Pancreas (tissue), 10 donors: ENCODE data around the gene ZFP2. TPM values are rescaled to one million over a fixed set of nuclear protein-coding genes. Genes with fewer than 3 reads are reported as not detected.
"Not testable (repeated sequence)": the region's sequence is repeated elsewhere in the genome, so short reads cannot be mapped to it uniquely, and the experiment has no call there.

Experiments
- ATAC-seq, 4 donors: fragments of 200-7000 bp; cut with Tn5 transposase; one replicate each; pipeline versions ENCODE4 v1.8.0 to v1.9.1; 2020; ENCODE audit warnings: mild to moderate bottlenecking in 4 of 4, moderate library complexity in 4 of 4
- DNase-seq, 6 donors: peaks; one replicate each; pipeline ENCODE4 v3.0.0-alpha.2; 2020
- FAIRE-seq: peaks from 2 replicates; lab custom pipeline; 2012; peaks lifted over from hg19 to GRCh38; lab: Jason Lieb, UNC
- H3K27ac ChIP-seq, 4 donors: fragments of 200-600 bp; sonication (generic); 1 replicate in 3 of 4; 2 replicates in 1 of 4; pipeline versions ENCODE4 v1.5.0 to v1.8.0; 2020
- H3K27me3 ChIP-seq, 4 donors: fragments of 200-600 bp; one replicate each; pipeline ENCODE4 v1.8.0; 2021
- H3K36me3 ChIP-seq, 3 donors: fragments of 200-600 bp; sonication (generic) in 1 of 3; one replicate each; pipeline versions ENCODE4 v1.5.0 to v1.8.0; 2020 to 2021
- H3K4me1 ChIP-seq, 3 donors: fragments of 200-600 bp; one replicate each; pipeline ENCODE4 v1.8.0; 2021
- H3K4me3 ChIP-seq, 4 donors: fragments of 200-600 bp; sonication (generic) in 2 of 4; one replicate each; pipeline versions ENCODE4 v1.5.0 to v1.8.0; 2020 to 2021
- H3K9me3 ChIP-seq, 4 donors: fragments of 200-600 bp; one replicate each; pipeline ENCODE4 v1.8.0; 2021
- WGBS, 2 donors: extraction: QIAGEN DNeasy Blood & Tissue Kit; methylation state at CpG; one replicate each; pipeline ENCODE4 v1.1.7; 2013; 5-methylcytosine and 5-hydroxymethylcytosine counted together
- intact Hi-C, 3 donors: fragments of 100-400 bp; cut with DNase I; formaldehyde crosslinking; loops; one replicate each; pipeline versions ENCODE4 v1.11.1 to v1.14.2; 2022
- polyA plus RNA-seq, 2 donors: library from polyadenylated mRNA; stranded (reverse); fragments of 200-250 nt; gene quantifications; one replicate each; pipeline ENCODE4 v1.2.3, GENCODE V29; 2013
- total RNA-seq, 6 donors: library from RNA; stranded (reverse); fragmentation: NEBNext Ultra II Directional in 4 of 6; extraction: Animal tissue kit (Norgen Biotek cat#: 25700) in 4 of 6; gene quantifications; one replicate each; pipeline versions ENCODE4 v1.2.1 to v1.2.4, GENCODE V29; 2021 to 2023
- TF ChIP-seq, protein P1 (sequence below), 4 donors: fragments of 200-600 bp; sonication (generic) in 3 of 4; IDR thresholded peaks; one replicate each; pipeline versions ENCODE4 v1.5.0 to v1.8.0; 2021; ENCODE audit warnings: antibody characterized with exemption in 4 of 4
- donor health status: healthy with polysubstance abuse.
- donor health status: DM: no; HTN: no; CAD: no; lungs with moderate emphysema.
- donor health status: DM: no; HTN: no; CAD: no.
- donor health status: control.
- donor health status: control.
- donor health status: Bipolar disorder and iron deficiency.
- donor health status: DM: yes; HTN: yes; CAD: no.
- donor health status: DM: no; HTN: no; CAD: no.
- donor health status: DM: no; HTN: no; CAD: no.
- donor health status: DM: yes; HTN: yes; CAD: no.

Gene ZFP2
- total and polyA plus RNA-seq, 8 donors: 0.51 to 3.2 (median 1.2) TPM

DNA sequence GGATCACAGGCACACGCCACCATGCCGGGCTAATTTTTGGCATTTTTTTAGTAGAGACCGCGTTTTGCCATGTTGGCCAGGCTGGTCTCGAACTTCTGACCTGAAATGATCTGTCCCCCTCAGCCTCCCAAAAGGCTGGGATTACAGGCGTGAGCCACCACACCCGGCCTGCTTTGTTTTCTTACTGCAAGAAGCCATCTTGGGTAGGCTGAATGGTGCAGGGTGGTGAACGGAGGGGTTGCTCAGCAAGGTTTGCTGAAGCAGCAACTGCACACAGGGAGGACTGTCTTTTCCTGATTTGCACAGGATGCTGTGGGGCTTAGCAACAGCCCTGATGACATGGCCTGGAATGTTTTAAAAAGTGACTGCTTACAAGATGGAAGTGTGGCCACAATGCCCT is 25.3 kb upstream of the ZFP2 start:
- intact Hi-C loops: no loop called here
- H3K36me3 ChIP-seq: peaks cover under 1 to 58% (median 9%) of the 10 kb centered on the region in 3 donors
- DNase-seq: no peak

DNA sequence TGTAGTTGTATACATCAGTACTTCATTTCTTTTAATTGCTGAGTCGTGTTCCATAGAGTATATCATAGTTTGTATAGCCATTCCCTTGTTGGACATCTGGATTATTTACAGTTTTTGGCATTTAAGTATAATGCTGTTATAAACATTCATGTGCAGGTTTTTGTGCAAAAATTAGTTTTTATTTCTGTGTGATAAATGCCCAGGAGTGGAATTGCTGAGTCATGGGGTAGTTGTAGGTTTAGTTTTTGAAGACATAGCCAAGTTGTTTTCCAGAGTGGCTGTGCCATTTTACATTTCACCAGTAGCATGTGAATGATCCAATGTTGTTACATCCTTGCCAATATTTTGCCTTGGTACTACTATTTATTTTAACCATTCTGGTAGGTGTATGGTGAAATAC is 23.4 kb upstream of the ZFP2 start:
- 94 to 100% methylated on average over 1 of the region's 1 CpG for WGBS, 2 donors
- H3K36me3 ChIP-seq: peaks cover 7 to 68% (median 18%) of the 10 kb centered on the region in 3 donors
- DNase-seq (no peak), ATAC-seq (no peak), FAIRE-seq (no peak)
- intact Hi-C loops: no loop called here
- H3K4me1 ChIP-seq: no peaks in the 10 kb centered on the region
- peaks cover 0 to 3% (median 0%) of the 10 kb centered on the region in 4 donors for H3K9me3 ChIP-seq
- no peak overlapping the region for H3K27ac ChIP-seq
- H3K27me3 ChIP-seq: no peaks in the 10 kb centered on the region
- H3K4me3 ChIP-seq: no peak overlapping the region
- TF ChIP-seq, protein P1, sequence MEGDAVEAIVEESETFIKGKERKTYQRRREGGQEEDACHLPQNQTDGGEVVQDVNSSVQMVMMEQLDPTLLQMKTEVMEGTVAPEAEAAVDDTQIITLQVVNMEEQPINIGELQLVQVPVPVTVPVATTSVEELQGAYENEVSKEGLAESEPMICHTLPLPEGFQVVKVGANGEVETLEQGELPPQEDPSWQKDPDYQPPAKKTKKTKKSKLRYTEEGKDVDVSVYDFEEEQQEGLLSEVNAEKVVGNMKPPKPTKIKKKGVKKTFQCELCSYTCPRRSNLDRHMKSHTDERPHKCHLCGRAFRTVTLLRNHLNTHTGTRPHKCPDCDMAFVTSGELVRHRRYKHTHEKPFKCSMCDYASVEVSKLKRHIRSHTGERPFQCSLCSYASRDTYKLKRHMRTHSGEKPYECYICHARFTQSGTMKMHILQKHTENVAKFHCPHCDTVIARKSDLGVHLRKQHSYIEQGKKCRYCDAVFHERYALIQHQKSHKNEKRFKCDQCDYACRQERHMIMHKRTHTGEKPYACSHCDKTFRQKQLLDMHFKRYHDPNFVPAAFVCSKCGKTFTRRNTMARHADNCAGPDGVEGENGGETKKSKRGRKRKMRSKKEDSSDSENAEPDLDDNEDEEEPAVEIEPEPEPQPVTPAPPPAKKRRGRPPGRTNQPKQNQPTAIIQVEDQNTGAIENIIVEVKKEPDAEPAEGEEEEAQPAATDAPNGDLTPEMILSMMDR (IDR thresholded peaks at IDR 0.05): no peak

More for the DNA sequence above, 25.3 kb upstream of the ZFP2 start:
- TF ChIP-seq, protein P1 (IDR thresholded peaks at IDR 0.05): no peak
- Histone ChIP-seq H3K9me3 (peaks cover 0 to 3% (median 0%) of the 10 kb centered on the region in 4 donors), H3K27me3 (no peaks in the 10 kb centered on the region), H3K27ac (no peak overlapping the region), H3K4me3 (no peak overlapping the region), H3K4me1 (no peaks in the 10 kb centered on the region)
- ATAC-seq (no peak), FAIRE-seq (no peak)
- 93 to 96% methylated on average over 8 of the region's 8 CpGs for WGBS, 2 donors

DNA sequence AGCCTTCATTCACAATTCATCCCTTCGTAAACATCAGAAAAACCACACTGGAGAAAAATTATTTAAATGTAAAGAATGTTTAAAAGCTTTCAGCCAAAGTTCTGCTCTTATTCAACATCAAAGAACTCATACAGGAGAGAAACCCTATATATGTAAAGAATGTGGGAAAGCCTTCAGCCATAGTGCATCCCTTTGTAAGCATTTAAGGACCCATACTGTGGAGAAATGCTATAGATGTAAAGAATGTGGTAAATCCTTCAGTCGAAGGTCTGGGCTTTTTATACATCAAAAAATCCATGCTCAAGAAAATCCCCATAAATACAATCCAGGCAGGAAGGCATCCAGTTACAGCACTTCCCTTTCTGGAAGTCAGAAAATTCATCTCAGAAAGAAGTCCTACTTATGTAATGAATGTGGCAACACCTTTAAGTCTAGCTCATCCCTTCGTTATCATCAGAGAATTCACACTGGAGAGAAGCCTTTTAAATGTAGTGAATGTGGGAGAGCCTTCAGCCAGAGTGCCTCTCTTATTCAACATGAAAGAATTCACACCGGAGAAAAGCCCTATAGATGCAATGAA is 12.5 kb upstream of the ZFP2 start:
- H3K4me1 ChIP-seq, intact Hi-C loops, FAIRE-seq: not testable (repeated sequence)

DNA sequence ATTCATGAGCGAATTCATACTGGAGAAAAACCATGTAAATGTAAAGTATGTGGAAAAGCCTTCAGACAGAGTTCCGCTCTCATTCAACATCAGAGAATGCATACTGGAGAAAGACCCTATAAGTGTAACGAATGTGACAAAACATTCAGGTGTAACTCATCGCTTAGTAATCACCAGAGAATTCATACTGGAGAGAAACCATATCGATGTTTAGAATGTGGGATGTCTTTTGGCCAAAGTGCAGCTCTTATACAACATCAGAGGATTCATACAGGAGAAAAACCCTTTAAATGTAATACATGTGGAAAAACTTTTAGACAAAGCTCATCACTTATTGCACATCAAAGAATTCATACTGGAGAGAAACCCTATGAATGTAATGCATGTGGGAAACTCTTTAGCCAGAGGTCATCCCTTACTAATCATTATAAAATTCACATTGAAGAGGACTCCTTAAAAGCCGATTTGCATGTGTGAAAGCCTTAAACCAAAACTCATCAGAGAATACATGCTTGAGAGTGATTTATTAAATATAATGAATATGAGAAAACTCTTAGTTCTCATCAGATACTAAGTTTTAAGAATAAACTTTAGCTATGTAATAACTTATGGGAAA is 11.8 kb upstream of the ZFP2 start:
- WGBS, 2 donors: 99% methylated on average over 6 of the region's 6 CpGs
- intact Hi-C loops: no loop called here
- DNase-seq (no peak), ATAC-seq (no peak), FAIRE-seq (no peak)
- H3K9me3 ChIP-seq: peaks cover 0 to 19% (median 10%) of the 10 kb centered on the region in 4 donors
- H3K27ac ChIP-seq: no peak overlapping the region
- H3K4me3 ChIP-seq: no peak overlapping the region
- H3K4me1 ChIP-seq: no peaks in the 10 kb centered on the region
- no peaks in the 10 kb centered on the region for H3K27me3 ChIP-seq
- peaks cover 11 to 71% (median 11%) of the 10 kb centered on the region in 3 donors for H3K36me3 ChIP-seq
- TF ChIP-seq, protein P1 (IDR thresholded peaks at IDR 0.05): no peak

More for the DNA sequence above, 12.5 kb upstream of the ZFP2 start:
- WGBS, 2 donors: 99% methylated on average over 4 of the region's 4 CpGs
- DNase-seq, H3K27me3 ChIP-seq, ATAC-seq, H3K4me3 ChIP-seq, H3K27ac ChIP-seq: not testable (repeated sequence)
- Histone ChIP-seq H3K36me3 (peaks cover 11 to 71% (median 11%) of the 10 kb centered on the region in 3 donors), H3K9me3 (peaks cover 0 to 21% (median 11%) of the 10 kb centered on the region in 4 donors)

DNA sequence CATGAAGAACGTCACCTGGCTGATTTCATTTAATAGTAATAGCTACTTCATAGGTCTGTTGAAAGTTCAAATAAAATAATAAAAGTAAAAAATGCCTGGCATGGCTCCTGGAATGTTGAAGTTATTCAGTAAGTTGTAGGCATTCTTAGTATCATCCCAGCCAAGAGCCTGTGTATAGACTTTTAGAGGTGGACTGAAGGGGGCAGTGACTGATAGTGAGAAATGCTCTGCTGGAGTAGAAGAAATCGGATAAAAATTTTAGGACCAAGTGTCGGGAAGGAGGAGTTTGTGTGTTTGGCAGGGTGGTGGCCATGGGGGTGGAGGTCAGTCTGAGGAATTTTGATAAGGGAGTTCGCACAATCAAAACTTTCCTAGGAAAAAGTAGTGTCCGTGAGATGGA is 3.6 kb downstream of the ZFP2 start:
- H3K4me3 ChIP-seq: no peak overlapping the region

More for the DNA sequence above, 3.6 kb downstream of the ZFP2 start:
- ATAC-seq (no peak), FAIRE-seq (no peak), DNase-seq (no peak)
- Histone ChIP-seq H3K9me3 (no peaks in the 10 kb centered on the region), H3K27ac (no peak overlapping the region), H3K27me3 (no peaks in the 10 kb centered on the region), H3K36me3 (no peaks in the 10 kb centered on the region), H3K4me1 (peaks cover 4 to 6% (median 4%) of the 10 kb centered on the region in 3 donors)
- 83 to 87% methylated on average over 5 of the region's 5 CpGs for WGBS, 2 donors
- TF ChIP-seq, protein P1 (IDR thresholded peaks at IDR 0.05): no peak
- intact Hi-C loops: no loop called here
